Transverse colon (tissue), 4 donors: Measurements from ENCODE around the gene CACNA2D2. TPM values are rescaled to one million over a fixed set of nuclear protein-coding genes. Genes with fewer than 3 reads are reported as not detected.

ENCODE experiments used
- DNase-seq: peaks from one replicate; pipeline ENCODE4 v3.0.0-alpha.2; 2019
- H3K27ac ChIP-seq, 4 donors: fragments of 200-600 bp; sonication (generic); 2 replicates each; pipeline ENCODE4 v1.5.1; 2016 to 2018; ENCODE audit warnings: inconsistent platforms in 4 of 4
- H3K27me3 ChIP-seq: fragments of 200-600 bp; sonication (generic); 2 replicates; pipeline ENCODE4 v1.5.1; 2017; ENCODE audit warnings: inconsistent platforms
- H3K36me3 ChIP-seq, 4 donors: fragments of 200-600 bp; sonication (generic); 2 replicates each; pipeline ENCODE4 v1.5.1; 2017 to 2019; ENCODE audit warnings: inconsistent platforms in 4 of 4
- H3K4me1 ChIP-seq, 4 donors: fragments of 200-600 bp; sonication (generic); 2 replicates each; pipeline ENCODE4 v1.5.1; 2017 to 2020; ENCODE audit warnings: inconsistent platforms in 4 of 4
- H3K4me3 ChIP-seq, 4 donors: fragments of 200-600 bp; sonication (generic); 1 replicate in 1 of 4; 2 replicates in 3 of 4; pipeline versions ENCODE4 v1.5.1 to v1.6.1; 2017 to 2019; ENCODE audit warnings: inconsistent platforms in 4 of 4
- H3K9me3 ChIP-seq, 2 donors: fragments of 200-600 bp; sonication (generic); 2 replicates each; pipeline ENCODE4 v1.5.1; 2017 to 2019; ENCODE audit warnings: inconsistent platforms in 2 of 2
- EP300 ChIP-seq: sonication (generic); formaldehyde crosslinking; IDR thresholded peaks from one replicate; pipeline ENCODE4 v1.6.1; 2017; ENCODE audit warnings: antibody characterized with exemption, low read depth
- POLR2A ChIP-seq: fragments of 450-650 bp; IDR thresholded peaks from one replicate; pipeline ENCODE4 v1.6.1; 2016; ENCODE audit warnings: antibody characterized with exemption, mild to moderate bottlenecking, moderate library complexity
- POLR2AphosphoS5 ChIP-seq, 3 donors: sonication (generic); formaldehyde crosslinking; IDR thresholded peaks; one replicate each; pipeline ENCODE4 v1.6.1; 2016; ENCODE audit warnings: antibody characterized with exemption in 3 of 3
- WGBS, 2 donors: methylation state at CpG; one replicate each; pipeline ENCODE4 v1.1.5; 2018; ENCODE audit warnings: low coverage in 1 of 2; 5-methylcytosine and 5-hydroxymethylcytosine counted together
- in situ Hi-C, 4 donors: fragments of 200-750 bp; cut with MboI; loops; one replicate each; pipeline versions ENCODE4 v1.15.0 to v1.15.1; 2017; ENCODE audit warnings: low sequenced_read_pairs in 3 of 4, low pct_ligation_motif_present in 1 of 4, low pct_unique_long_range_greater_than_20kb in 1 of 4
- intact Hi-C: fragments of 100-400 bp; cut with DNase I; formaldehyde crosslinking; loops from one replicate; pipeline ENCODE4 v1.15.1; 2023; ENCODE audit warnings: low total_unique reads
- total RNA-seq, 4 donors: library from RNA; depleted of rRNA; stranded (reverse); fragments of >200 nt; gene quantifications; one replicate each; pipeline ENCODE4 v1.1.0, GENCODE V29; 2016
- TF ChIP-seq, protein P1 (sequence below), 5 experiments: fragments of 200-600 bp in 3 of 5; fragments of 450-650 bp in 2 of 5; sonication (generic) in 3 of 5; IDR thresholded peaks; 1 replicate in 2 of 5; 2 replicates in 3 of 5; pipeline ENCODE4 v1.5.1; 2016 to 2017; ENCODE audit warnings: antibody characterized with exemption in 5 of 5, inconsistent platforms in 3 of 5, mild to moderate bottlenecking in 2 of 5, moderate library complexity in 1 of 5

CACNA2D2 gene
- total RNA-seq, 4 donors from 2014 or later: 0.48 to 2.2 (median 0.87) TPM

DNA sequence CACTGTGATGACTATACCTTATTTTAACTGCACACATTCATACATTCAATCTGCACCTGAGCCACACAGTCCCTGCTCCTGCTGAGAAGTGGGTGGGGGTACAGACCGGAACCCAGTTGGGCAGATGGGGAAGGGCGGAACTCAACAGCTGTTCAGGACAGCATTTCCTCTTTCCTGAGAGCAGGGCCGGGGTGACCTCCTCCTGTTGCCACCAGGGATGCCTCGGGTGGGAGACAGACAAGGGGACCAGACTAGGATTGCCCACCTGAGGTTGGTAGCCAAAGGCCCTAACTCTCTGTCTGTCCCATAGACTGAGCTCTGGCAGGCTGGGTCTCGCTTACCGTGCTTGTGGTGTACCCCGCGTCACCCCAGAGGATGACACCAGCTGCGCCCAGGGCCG lies 184.8 kb downstream of the CACNA2D2 start:
- no peaks in the 10 kb centered on the region for H3K27me3 ChIP-seq
- peak overlapping the region in 1 of 4 donors; percentile 5 for H3K4me3 ChIP-seq
- H3K27ac ChIP-seq: peak overlapping the region; percentile 81 to 89 (median 85)
- TF ChIP-seq POLR2AphosphoS5 (IDR thresholded peaks at IDR 0.05) (no peak), POLR2A (no peak), EP300 (no peak)
- TF ChIP-seq, protein P1, sequence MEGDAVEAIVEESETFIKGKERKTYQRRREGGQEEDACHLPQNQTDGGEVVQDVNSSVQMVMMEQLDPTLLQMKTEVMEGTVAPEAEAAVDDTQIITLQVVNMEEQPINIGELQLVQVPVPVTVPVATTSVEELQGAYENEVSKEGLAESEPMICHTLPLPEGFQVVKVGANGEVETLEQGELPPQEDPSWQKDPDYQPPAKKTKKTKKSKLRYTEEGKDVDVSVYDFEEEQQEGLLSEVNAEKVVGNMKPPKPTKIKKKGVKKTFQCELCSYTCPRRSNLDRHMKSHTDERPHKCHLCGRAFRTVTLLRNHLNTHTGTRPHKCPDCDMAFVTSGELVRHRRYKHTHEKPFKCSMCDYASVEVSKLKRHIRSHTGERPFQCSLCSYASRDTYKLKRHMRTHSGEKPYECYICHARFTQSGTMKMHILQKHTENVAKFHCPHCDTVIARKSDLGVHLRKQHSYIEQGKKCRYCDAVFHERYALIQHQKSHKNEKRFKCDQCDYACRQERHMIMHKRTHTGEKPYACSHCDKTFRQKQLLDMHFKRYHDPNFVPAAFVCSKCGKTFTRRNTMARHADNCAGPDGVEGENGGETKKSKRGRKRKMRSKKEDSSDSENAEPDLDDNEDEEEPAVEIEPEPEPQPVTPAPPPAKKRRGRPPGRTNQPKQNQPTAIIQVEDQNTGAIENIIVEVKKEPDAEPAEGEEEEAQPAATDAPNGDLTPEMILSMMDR (IDR thresholded peaks at IDR 0.05): no peak
- H3K36me3 ChIP-seq: no peaks in the 10 kb centered on the region
- WGBS, 2 donors: 89% methylated on average over 10 of the region's 10 CpGs; no CpG with 5 or more reads in 1 of the 2 donors
- H3K9me3 ChIP-seq: no peaks in the 10 kb centered on the region
- H3K4me1 ChIP-seq: peaks cover 35 to 60% (median 56%) of the 10 kb centered on the region in 4 donors
- DNase-seq: no peak
- intact Hi-C loops: no loop called here
- in situ Hi-C loops: no loop called here

DNA sequence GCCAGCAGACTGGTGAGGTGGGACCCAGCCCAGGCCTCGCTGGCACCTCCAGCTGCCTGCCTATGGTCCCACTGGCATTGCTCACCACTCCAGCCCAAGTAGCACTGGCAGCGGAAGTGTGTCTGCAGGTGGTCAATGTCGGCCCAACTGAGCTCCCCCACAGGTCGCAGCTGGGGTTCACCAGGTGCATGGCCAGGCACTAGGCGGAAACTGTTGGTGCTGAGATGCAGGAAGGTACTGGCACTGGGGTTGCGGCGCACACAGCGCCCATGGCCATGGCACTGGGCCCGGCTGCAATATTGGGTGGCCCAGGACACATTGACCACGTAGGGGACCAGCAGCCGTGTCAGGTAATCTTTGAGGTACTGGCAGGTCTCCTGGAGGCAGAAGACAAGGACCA lies 185.3 kb downstream of the CACNA2D2 start:
- Histone ChIP-seq H3K27ac (peak overlapping the region; percentile 81 to 89 (median 85)), H3K27me3 (no peaks in the 10 kb centered on the region), H3K36me3 (no peaks in the 10 kb centered on the region), H3K4me3 (no peak overlapping the region), H3K9me3 (no peaks in the 10 kb centered on the region), H3K4me1 (peaks cover 35 to 59% (median 54%) of the 10 kb centered on the region in 4 donors)
- TF ChIP-seq POLR2AphosphoS5 (IDR thresholded peaks at IDR 0.05): no peak
- no peak for TF ChIP-seq POLR2A
- TF ChIP-seq, protein P1 (IDR thresholded peaks at IDR 0.05): no peak
- TF ChIP-seq EP300: no peak
- DNase-seq: no peak
- intact Hi-C loops: no loop called here
- in situ Hi-C loops: no loop called here
- WGBS, 2 donors: 85% methylated on average over 8 of the region's 11 CpGs; no CpG with 5 or more reads in 1 of the 2 donors

DNA sequence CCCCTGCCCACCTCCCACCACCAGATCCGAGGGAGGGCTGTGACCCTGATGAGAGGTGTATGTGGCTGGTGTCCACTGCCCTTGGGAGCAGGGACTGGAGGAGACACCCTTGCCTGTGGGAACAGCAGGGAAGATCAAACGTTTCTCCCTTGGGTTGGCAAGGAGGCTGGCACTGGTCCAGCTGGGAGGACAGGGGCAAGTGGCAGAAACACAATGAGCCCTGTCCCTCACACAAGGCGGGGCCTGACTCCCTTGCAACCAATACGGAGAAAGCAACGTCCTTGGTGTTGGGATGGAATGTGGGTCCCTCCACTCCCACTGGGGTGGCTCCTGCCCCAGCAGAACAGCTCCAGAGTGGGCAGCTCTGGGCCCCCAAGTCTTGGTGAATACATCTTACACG lies 186.1 kb downstream of the CACNA2D2 start:
- Histone ChIP-seq H3K9me3 (no peaks in the 10 kb centered on the region), H3K4me1 (peaks cover 35 to 53% (median 49%) of the 10 kb centered on the region in 4 donors), H3K27me3 (no peaks in the 10 kb centered on the region), H3K36me3 (no peaks in the 10 kb centered on the region), H3K27ac (peak overlapping the region; percentile 81 to 89 (median 85)), H3K4me3 (no peak overlapping the region)
- TF ChIP-seq EP300 (no peak), POLR2AphosphoS5 (IDR thresholded peaks at IDR 0.05) (no peak), POLR2A (no peak)
- TF ChIP-seq, protein P1 (IDR thresholded peaks at IDR 0.05): no peak
- 49 to 69% methylated on average over 3 to 6 of the region's 6 CpGs for WGBS, 2 donors
- DNase-seq: peak; percentile 72
- intact Hi-C loops (no loop called here), in situ Hi-C loops (no loop called here)

DNA sequence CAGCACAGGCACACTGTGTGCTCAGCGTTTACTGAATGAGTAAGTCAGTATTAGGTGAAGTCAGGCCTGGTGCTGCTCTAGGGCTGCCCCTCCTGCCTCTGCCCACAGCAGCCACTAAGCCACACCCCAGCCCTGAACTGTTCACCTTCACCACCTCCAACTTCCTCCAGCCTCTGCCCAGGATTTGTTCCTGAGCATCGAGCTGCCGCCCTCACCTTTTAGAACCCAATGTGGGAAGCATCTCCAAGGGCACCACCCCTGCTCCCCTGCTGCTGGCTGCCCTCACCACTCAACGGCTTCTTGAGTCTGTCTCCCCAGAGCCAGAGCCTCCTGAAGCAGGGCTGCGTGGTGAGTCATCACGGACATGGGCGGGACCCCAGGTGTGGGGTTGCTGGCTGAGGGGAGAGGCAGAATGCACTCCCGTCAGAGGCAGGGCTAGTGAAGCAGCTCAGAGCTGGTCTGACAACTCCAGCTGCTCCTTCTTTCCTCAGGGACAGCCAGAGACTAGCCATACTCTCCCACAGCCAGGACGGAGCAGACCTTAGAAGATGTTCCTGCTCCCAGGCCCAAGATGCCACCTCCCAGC lies 186.7 kb downstream of the CACNA2D2 start:
- Histone ChIP-seq H3K4me3 (no peak overlapping the region), H3K4me1 (peaks cover 31 to 47% (median 44%) of the 10 kb centered on the region in 4 donors), H3K27me3 (no peaks in the 10 kb centered on the region), H3K9me3 (no peaks in the 10 kb centered on the region), H3K27ac (peak overlapping the region; percentile 81 to 89 (median 85)), H3K36me3 (no peaks in the 10 kb centered on the region)
- in situ Hi-C loops (no loop called here), intact Hi-C loops (no loop called here)
- peak; percentile 91 for DNase-seq
- TF ChIP-seq POLR2A: peak; percentile 85
- TF ChIP-seq EP300: no peak
- TF ChIP-seq POLR2AphosphoS5 (IDR thresholded peaks at IDR 0.05): peak; percentile 65 to 87 (median 83)
- 30% methylated on average over 9 of the region's 9 CpGs; no CpG with 5 or more reads in 1 of the 2 donors for WGBS, 2 donors
